HG02885 (cell line): Measurements from ENCODE around the gene FBXL17.

ENCODE experiments used
- ATAC-seq: cut with Tn5 transposase; IDR thresholded peaks from one replicate; pipeline ENCODE4 v1.9.1; 2021; ENCODE audit warnings: mild to moderate bottlenecking; ENCODE audit not compliant: unreplicated experiment, poor library complexity

Gene FBXL17

GRCh38 chr5:108118813-108119514 is 262.9 kb downstream of the FBXL17 start:
- ATAC-seq = no peak

DNA sequence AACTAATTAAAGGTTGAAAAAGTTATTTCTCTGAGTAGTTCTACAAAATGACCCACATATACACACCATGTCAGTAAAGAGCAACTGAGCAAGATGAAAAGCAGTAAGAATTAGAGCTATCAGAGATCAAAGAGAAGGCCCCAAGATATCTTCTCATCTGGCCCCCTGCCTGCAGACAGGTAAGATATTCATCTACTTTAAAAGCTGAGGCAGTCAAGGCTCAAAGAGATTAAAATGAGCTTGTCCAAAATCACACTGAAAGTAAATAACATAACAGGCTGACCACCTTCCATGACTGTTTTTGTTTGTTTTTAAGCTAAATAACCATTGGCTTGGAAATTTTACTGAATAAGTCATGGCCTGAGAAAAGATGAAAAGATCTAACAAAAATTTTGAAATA is 266.2 kb downstream of the FBXL17 start:
- ATAC-seq = no peak

DNA sequence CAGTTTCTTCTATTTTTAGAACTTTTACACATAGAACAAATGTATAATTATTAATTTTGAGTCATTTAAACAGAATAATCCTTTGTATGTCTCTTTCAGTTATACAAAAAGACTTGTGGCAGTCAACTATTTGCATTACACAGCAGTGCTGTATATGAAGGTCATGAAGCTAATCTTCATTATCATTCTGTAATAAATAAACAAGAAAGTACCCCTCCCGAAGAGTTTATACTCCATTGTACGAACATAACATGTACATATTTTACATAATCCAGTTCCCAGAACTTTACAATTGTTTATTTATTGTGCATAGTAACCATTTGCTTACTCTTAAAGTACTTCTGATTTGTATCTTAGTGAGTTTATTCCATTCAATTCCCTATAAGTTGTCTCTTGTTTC is 267.9 kb downstream of the FBXL17 start:
- ATAC-seq = no peak

DNA sequence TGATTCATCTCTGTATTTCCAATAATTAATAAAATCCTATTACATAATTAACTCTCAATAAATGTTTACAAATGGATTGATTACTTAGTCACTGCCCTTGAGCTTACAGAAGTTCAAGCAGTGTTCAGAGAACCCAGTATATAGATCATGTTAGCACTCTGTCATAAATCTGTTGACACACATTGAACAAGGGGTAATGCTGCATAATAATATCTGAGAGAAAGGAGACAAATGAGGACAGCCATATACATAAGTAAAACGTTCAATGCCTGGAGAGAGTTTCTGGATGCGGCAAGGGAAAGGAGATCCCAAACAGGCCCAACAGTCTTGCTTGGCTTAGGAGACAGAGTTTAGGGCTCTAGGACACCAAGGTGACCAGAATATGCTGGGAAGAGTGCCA is 270.2 kb downstream of the FBXL17 start:
- ATAC-seq = no peak

DNA sequence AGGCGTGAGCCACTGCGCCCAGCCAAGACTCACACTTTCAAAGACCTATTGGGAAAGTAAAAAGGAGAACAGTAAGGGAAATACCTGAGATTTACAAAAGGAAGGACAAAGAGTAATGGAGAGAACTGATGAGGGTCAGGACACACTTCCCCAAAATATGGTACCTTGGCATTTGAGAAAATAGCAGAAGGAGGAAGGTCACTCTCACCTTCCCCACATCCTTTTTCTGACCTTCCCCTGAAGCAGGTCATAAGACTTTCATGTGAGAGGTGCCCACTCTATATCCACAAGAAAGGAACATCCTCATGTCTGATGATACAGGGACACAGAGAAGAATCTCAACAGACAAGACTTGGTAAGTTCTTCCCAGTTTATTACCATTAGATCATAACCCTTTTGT is 272.8 kb downstream of the FBXL17 start:
- ATAC-seq = no peak

GRCh38 chr5:108104448-108104847 is 277.4 kb downstream of the FBXL17 start:
- ATAC-seq = no peak

DNA sequence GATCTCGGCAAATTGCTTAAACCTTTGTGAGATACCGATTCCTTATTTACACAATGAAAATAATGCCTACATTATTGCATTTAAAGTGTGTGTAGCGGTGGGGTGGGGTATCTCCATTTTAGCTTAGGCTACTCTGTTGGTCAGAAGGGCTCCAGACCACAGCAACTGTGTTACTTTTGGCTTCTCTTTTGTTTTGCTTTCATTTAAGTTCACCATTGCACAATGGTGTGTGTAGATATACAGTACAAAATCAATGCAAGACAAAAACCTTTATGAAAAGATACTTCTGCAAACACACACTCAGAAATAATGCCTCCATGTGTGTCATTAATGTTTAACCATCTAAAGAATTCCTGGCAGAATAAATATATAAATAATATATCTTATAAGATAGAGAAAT is 279.4 kb downstream of the FBXL17 start:
- ATAC-seq = no peak

DNA sequence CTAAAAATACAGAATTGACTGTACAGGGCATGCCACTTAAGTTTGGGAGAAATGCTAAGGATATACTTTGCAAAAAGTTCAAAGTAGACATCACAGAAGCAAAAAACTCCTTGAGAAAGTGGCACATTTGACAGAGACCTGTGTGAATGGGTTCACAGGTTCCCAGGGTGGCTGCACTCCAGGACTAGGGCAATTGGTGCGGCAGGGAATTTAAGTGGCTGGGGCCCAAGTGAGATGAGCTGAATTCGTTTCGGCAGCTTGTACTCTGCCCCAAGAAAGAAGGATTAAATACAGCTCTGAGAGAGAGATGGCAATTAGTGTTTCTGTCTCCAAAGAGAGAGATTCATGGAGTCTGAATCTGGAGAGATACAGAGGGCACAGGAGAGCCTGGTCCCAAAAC is 280.1 kb downstream of the FBXL17 start:
- ATAC-seq = no peak

- no peak for ATAC-seq
These were observed 280.8 kb downstream of the FBXL17 start for GRCh38 chr5:108101130-108101529.

DNA sequence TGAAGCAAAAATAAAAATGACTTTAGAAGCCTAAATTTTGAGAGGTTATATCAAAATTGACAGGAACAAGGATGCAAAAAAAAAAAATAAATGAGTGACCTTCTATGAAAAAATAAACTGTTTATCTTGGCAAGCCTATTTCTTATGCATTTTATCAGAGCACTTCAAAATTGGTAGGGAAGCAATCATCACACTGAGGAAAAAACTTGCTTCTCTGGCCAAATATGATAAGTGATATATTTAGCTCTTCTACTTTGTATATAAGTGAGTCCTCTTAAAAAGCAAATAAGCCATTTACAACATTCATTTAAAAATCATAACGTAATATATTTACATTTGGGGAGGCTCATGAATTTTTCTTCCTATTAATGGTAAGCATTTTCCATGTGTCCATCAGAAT is 287.1 kb downstream of the FBXL17 start:
- no peak for ATAC-seq

DNA sequence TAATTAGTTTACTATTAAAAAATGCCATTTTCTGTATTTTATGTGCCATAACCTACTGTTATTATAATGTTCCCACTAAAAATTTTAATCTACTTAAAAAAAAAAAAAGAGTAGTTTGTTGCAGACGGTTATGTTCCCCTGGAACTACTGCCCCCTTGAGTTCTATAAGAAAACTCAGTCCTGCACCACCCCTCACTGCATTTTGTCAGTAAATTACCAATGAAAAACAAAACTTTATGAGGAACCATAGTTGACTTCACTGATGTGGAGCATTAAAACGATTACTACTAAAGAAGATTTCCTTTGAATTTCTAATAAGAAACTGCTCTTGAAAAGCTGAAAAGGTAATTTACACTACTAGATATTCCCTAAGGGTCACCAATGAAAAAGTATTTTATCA is 288.7 kb downstream of the FBXL17 start:
- ATAC-seq = peak; percentile 50

DNA sequence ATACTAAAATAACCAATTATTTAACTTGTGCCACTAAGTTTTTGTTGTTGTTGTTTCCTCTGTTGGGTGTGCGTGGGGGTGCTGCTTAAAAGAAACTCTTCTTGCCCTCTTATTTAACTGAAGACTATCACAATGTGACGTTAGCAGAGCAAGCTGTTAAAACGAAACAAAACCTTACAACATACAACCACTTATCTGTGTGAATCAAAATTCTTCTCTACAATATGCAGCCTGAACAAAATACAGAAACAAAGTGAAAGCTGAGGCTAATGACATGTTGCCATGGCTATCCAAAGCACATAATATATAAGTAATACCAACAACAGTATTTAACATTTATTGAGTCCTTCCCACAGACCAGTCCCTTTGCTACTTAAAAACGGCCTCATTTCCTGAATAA is 291.0 kb downstream of the FBXL17 start:
- no peak for ATAC-seq

DNA sequence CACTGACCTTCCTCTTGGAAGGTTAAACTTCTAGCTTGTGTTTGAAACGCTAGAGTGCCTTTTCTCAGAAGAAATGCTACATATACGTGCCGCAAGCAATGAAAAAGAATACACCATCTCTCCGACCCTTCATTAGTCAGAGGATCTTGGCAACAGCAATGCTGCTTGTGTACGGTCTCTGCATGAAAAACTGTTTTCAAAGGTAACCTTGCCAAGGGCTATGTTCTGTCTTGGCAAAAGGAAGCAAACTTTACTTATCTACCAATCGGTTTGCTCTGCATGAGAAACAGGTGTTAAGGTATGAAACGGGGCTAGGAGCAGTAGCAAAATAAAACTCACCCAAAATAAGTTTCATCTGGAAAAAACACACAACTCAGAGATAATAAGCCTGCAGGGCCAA is 297.8 kb downstream of the FBXL17 start:
- ATAC-seq = no peak

DNA sequence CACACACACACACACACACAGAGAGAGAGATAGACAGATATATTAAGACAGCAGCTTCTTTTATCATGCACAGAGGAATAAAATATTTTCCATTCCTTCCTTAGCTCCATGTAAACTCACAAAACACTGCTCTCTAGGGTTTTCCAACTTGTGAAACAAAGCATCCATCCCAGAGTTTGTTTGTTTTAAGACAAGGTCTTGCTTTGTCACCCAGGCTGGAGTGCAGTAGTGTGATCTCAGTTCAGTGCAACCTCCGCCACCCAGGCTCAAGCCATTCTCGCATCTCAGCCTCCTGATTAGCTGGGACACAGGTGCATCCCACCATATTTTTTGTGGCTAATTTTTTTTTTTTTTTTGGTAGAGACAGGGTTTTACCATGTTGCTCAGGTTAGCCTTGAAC is 298.7 kb downstream of the FBXL17 start:
- no peak for ATAC-seq

DNA sequence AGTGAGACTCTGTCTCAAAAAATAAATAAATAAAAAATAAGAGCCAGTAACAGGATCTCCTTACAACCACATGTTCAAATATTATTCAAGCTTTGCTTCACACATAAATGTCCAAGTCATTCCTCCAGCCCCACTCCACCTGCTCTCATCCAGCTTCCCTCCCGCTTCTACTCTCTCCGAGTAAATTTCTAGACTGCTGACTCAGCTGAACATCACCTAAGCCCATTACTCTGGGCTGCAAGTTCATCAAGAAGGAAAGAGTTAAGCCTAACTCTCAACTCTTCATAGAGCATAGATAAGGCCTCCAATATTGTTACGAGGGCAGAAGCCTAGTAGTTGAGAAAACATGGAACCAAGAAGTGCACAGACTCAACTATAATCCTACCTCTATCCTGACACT is 300.2 kb downstream of the FBXL17 start:
- no peak for ATAC-seq

- ATAC-seq = no peak
These were observed 302.1 kb downstream of the FBXL17 start for GRCh38 chr5:108079753-108080152.

GRCh38 chr5:108078882-108079281 is 303.0 kb downstream of the FBXL17 start:
- ATAC-seq = no peak

GRCh38 chr5:108078345-108078744 is 303.6 kb downstream of the FBXL17 start:
- ATAC-seq = no peak

GRCh38 chr5:108074626-108075025 is 307.3 kb downstream of the FBXL17 start:
- no peak for ATAC-seq

GRCh38 chr5:108064302-108064701 is 317.6 kb downstream of the FBXL17 start:
- ATAC-seq = no peak

DNA sequence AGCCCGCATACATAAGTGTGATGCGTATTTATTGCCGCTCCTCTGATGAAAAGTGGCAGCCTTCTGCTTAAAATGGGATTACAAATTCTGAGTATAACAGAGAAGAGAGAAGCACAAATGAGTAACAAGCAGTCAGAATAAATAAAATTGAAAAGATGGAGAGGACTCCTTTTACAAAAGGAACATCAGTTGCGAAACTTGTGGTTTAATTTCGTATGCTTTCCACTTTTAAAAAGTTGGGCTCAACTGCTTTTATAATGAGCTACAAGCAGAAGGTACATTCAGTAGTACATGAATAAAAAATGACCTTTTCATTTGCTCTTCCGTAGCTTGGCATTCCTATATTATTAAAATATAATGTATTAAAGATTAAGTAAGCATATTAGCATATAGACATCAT is 320.0 kb downstream of the FBXL17 start:
- no peak for ATAC-seq

DNA sequence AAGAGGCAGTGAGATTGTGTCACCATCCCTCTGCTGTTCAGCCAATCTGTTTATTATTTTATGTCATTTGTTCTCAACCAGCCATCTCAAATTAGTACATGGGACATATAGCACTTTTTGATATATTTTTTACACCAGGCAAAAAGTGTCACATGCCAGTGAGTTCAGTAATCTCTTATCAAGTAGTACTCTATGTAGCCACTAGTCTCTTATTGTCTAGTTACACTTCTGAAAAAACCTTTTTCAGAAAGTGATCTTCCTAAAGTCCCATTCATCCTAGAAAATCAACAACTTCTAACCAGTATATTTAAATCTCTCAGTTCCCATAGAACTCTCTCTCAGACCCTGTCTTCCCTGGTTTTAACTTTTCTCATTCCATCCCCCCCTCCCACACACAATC is 321.6 kb downstream of the FBXL17 start:
- ATAC-seq = no peak

DNA sequence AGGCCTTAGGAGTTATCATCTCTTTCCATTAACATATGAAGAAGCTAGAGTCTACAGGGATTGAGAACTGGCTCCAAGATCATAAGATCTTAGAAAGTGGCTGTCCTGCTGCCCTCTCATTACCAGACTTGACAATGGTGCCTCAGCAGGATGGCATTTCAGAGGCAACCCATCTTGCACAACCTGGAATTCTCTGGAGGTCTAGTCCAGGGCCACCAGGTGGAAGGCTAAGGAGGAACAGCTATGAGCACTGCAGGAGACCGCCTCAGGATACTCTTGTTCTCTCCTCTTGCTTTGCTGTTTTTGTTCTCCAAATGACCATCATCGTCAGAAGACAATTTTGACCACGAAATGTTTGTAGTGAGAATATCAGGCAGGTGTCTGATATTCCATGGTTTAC is 322.6 kb downstream of the FBXL17 start:
- no peak for ATAC-seq
